Nucleus accumbens (tissue), 56 donors: Measurements from ENCODE around the gene SMG6.
"Not testable (repeated sequence)": the region's sequence is repeated elsewhere in the genome, so short reads cannot be mapped to it uniquely, and the experiment has no call there.

Source experiments
- DNase-seq, 56 donors: peaks; one replicate each; lab custom pipeline; 2025; lab: John Stamatoyannopoulos, UW

The SMG6 gene

DNA sequence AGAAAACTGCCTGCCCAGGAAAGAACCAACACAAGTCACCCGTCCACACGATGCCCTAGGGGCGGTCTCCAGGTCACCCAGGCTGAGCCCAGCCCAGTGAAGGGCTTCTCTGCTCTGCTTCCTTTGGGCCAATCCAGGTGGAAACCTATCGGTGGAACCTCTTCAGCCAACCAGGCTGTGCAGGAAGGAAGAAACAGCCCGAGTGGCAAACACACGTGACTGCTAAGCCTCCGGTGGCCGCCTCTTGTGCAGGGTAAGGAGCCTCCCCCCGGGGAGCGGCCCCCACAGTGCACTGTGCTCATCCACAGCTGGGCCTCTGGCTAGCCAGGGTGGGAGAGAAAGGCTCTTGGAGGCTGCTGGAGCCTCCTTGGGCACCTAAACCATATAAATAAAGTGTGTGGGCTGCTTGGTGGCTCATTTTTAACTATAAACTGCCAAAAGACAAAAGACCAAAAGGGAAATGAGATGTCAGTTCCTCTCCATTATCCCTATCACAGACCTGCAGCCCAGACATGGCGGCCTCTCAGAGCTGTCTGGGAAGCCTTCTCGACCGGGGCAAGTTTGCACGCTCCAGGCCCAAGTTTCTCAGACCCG is 280.8 kb downstream of the SMG6 start:
- no peak for DNase-seq

DNA sequence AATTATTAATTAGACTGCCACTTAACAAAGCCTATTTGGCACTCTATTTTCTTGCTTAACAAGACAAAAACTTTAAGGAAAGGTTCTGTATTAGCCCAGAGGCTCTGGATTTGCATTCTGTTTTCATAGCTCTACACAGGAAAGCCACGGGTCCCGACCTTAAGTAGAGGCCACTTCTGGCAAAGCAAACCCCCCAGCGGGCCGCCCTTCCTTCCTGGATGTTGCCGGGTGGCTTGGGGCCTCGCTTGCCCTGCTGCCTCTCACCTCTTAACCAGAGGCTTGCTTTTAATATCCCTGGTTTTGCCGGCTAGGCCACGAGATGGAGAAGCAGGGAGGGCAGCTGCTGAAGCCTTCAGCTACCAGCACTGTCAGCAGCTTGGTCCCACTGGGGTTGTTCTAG is 282.9 kb downstream of the SMG6 start:
- DNase-seq = no peak

DNA sequence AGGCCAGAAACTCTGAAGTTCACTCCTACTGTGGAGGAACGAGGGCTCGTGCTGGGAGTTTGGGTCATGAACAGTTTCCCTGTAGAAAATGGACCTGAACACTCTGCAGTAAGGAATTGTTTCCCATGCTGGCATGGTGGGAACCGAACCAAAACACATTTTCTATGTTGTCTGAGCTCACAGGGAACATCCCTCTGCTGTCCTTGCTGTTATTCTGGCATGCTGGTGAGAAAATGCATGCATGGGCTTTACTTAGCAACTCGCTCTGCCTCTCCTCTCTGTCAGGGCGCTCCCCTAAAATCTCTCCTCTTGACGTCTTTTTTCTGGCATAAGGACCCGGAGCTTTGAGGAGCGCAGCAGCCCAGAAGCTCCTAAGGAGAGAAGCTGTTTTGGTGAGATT is 283.9 kb downstream of the SMG6 start:
- DNase-seq = no peak

DNA sequence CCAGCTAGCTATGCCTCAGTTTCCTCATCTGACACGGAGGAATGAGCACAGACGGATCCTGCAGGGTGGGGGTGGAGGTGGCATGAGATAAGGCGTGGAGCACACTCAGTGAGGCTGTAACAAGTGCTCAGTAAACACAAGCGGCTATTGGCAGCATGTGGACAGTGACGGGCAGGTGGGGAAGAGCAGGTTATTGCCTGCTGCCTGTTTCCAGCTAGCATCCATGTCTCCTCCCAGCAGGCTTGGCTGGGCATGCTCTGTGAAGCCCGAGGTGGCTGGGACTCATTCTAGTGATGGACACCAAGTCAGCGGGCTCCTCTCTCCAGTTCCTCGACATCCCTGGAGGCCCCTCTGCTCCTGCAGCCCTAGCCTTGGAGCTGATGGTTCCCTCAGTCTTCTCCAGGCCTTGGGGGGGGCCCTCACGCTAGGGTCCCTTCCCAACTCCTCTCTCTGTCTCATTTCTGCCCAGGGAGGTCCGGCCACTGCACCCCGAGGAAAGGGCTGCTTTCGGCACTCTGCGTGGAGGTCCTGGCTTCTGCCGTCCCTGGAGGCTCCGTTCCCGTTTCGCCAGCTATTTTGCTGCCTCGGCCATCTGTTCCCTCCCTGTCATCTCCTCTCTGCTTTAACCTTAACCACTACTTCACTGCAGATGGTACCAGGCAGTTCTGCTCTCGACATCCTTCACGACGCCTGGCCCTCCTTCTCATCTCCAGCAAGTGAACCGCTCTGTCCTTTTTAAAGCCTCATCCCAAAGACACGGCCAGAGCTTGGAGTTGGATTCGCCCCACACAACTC is 284.7 kb downstream of the SMG6 start:
- no peak for DNase-seq

DNA sequence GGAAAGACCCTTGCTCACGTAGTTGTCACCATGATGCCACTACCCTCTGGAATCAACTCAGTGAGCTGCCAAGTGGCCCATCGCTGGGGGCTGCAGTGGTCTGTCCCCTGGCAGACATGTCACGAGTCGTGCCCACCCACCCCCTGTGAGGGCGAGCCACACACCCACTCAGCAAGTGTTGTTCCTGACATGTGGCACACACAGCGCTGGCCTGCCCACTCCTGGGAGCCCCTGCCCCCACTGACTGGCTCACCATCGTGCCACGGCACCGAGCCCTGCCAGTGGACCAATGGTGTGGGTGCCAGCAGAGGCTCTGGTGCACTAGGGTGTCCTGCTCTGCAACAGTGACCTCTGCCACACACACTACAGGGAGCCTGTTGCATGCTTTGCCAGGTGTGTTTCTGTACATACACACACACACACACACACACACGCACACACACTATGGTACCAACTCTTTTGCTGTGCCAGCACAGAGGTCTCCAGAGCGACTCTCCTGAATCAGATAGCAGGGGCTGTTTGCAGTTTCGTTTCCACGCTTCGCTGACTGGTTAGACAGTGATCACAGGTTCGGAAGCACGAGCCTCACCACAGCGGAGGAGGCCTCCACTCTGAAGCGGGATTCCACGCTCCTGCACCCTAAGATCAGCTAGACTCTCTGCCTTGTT is 286.2 kb downstream of the SMG6 start:
- DNase-seq = peak in 12 of 56 donors; percentile 11 to 58 (median 25)

DNA sequence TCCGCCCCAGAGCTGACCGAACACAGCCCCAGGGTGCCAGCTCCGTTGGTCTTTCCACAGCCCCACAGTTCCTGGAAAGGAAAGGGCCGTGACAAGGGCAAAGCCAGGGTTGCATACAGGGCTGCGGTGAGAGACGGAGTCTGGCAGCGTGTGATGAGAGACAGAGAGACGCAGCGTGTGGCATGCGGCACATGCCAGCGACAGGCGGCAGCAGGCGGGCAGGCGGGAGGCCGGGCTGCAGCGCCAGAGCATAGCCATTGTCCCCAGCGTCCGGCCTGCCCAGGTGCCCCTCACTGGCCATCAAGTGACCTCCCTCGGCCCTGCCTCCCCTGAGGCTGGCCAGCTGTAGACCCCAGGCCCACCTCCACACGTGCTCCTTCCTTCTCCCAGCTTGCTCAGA is 287.1 kb downstream of the SMG6 start:
- no peak for DNase-seq

DNA sequence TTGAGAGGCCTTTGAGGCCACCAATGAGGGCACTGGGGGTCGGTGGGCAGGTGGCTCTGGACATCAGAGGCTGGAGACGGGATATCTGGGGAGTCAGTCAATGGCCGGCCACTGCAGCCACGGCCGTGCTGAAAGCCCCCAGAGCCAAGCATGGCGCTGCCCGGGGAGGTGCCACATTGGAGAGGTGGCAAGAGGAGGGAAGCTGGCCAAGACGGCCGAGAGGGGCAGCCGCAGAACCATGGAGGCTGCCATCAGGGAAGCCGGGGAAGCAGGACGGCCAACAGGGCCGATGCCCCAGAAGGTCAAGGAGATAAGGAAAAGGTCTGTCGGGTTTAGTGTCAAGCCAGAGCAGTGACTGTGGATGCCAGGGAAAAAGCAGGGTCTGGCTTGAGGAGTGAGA is 288.3 kb downstream of the SMG6 start:
- DNase-seq = no peak

DNA sequence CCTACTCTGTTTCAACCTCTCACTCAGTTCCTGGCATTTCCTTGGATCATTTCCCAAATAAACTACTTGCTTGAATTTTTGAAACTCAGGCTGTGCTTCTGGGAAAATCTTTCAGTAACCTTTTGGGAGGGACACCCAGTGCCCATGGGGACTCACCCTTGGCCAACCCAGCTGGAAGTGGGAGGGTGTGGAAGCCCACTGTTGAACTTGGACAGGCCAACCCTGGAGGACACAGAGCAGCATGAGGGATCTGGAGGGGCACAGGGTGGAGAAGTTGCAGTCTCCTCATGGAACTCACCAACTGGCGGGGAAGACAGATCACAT is 289.6 kb downstream of the SMG6 start:
- no peak for DNase-seq

DNA sequence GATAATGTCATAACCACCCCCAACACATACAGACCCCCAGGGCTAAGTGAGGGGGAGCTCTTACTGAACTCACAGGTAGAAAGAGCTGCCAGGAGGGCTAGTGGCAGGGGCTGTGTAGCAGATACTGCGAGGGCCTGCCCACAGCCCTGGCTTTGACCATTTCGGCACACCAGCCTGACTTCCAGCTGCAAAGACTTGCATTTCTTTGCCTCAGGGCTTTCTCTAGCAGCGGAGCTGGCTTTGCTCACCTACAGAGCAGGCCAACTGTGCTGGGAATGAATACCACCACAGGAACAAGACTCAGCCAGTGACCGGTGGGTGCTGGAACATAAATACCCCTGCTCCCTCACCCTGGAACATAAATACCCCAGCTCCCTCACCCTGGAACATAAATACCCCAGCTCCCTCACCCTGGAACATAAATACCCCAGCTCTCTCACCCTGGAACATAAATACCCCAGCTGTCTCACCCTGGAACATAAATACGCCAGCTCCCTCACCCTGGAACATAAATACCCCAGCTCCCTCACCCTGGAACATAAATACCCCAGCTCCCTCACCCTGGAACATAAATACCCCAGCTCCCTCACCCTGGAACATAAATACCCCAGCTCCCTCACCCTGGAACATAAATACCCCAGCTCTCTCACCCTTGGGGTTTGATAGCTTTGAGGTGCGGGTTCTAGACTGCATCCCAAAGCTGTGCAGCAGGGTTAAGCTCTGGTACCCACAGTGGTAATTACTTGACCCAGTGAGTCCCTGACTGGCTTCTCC is 290.2 kb downstream of the SMG6 start:
- DNase-seq = not testable (repeated sequence)

DNA sequence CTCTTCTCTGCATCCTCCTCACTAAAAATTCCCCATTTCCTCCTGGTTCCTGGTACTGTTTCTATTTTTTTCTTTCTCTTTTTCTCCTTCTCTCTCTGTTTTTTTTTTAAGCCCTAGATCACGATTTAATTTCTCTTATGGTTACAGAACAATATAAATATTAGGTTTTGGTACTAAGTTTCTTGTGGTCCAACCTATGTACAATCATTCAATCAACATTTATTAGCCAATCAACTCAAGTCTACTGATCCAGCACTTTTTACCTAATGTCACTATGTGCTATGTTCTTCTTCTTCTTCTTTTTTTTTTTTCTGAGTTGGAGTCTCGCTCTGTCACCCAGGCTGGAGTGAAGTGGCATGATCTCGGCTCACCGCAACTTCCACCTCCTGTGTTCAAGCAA is 291.1 kb downstream of the SMG6 start:
- DNase-seq = no peak

DNA sequence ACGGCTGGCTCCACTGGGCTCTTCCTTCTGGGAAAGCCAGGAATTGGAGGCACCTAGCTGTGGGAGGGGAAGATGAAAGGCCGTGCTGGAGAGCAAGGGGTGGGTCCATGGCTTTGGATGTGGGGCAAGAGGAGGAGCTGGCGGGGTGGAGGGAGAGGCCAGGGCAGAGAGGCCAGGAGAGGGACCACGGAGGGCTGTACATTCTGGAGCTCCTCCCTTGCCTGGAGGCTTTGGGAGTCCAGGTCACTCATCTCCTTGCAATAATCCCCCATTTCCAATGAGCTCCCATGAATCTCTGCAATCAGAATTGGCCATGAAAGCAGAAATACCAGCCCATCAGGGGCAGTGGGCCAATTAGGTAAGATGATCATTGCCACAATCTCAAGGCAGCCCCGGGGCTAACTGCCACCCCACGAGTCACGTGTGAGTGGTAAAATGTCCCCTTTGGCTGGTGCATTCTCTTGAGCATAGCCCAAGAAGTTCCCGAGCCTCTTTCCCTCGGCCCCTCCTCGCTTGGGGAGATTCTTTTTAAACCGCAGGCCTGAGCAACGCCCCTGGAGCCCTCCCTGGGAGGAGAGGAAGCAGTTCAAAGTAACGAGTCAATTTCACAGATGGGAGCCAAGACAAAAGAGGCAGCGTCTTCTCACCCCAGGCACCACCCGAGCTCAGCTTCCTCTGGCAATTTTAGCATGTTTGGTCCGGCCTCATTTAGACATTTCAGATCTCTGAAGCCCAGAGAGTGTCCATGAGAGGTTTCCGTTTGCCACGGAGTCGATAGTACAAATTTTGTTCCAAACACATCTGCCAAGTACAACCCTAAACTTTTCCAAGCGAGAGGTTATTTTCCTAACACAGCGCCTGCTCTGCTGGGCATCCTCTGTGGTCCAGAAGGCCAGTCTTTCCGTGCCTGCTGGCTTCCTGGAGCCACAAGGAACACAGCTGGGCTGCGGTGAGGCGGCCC is 291.9 kb downstream of the SMG6 start:
- no peak for DNase-seq
